GM12878 (cell line): Measurements from ENCODE around the gene PHRF1. TPM values are rescaled to one million over a fixed set of nuclear protein-coding genes. Genes with fewer than 3 reads are reported as not detected.

Source experiments
- ATAC-seq: fragments of 200-7000 bp; cut with Tn5 transposase; 3 replicates; pipeline ENCODE4 v1.9.1; 2020; ENCODE audit warnings: mild to moderate bottlenecking, moderate library complexity
- BruUV-seq: library from RNA; stranded (reverse); fragments of 400-500 nt; replicated peaks from 2 replicates; lab custom pipeline; 2021; lab: Mats Ljungman, UMichigan
- CTCF ChIA-PET: fragments of 300-600 bp; sonication (Branson Sonifier 250); formaldehyde crosslinking; extraction: SDS; loops from one replicate; lab custom pipeline; 2021; ENCODE audit warnings: inconsistent platforms; lab: Yijun Ruan, JAX
- POLR2A ChIA-PET: fragments of 350-600 bp; formaldehyde crosslinking; extraction: SDS; loops from one replicate; lab custom pipeline; 2021; ENCODE audit warnings: inconsistent platforms; lab: Charles Lee
- RAD21 ChIA-PET: fragments of 300-600 bp; sonication (Branson Sonifier 250); formaldehyde crosslinking; loops from one replicate; lab custom pipeline; 2023; ENCODE audit warnings: antibody characterized with exemption; ENCODE audit not compliant: unreplicated experiment; lab: Charles Lee
- SMC1A ChIA-PET: fragments of 300-600 bp; sonication (Branson Sonifier 250); formaldehyde crosslinking; loops from one replicate; lab custom pipeline; 2023; ENCODE audit not compliant: unreplicated experiment, uncharacterized antibody; lab: Charles Lee
- DNase-seq: peaks from one replicate; pipeline ENCODE4 v3.0.0-alpha.2; 2011; ENCODE audit warnings: low read depth, low spot score
- FAIRE-seq: peaks from 3 replicates; lab custom pipeline; 2011; peaks lifted over from hg19 to GRCh38; lab: Jason Lieb, UNC
- H2AFZ ChIP-seq: 2 replicates; pipeline ENCODE4 v1.6.0; 2011; ENCODE audit warnings: low read depth, low read length, control low read depth; ENCODE audit not compliant: control insufficient read depth
- H3K27ac ChIP-seq: 2 replicates; pipeline ENCODE4 v1.5.1; 2011; ENCODE audit warnings: control low read depth; ENCODE audit not compliant: control insufficient read depth, insufficient read depth
- H3K27me3 ChIP-seq, 2 experiments: replicated peaks in 1 of 2; 2 replicates each; pipeline versions ENCODE4 v1.6.0 to v1.6.1; 2011; ENCODE audit warnings: low read length in 1 of 2; ENCODE audit not compliant: control insufficient read depth in 2 of 2, insufficient read depth in 2 of 2
- H3K36me3 ChIP-seq, 2 experiments: 2 replicates each; pipeline ENCODE4 v1.5.1; 2011; ENCODE audit warnings: low read length in 1 of 2; ENCODE audit not compliant: control insufficient read depth in 2 of 2, insufficient read depth in 2 of 2
- H3K4me1 ChIP-seq: 2 replicates; pipeline ENCODE4 v1.6.1; 2011; ENCODE audit warnings: mild to moderate bottlenecking, low read length, moderate library complexity, mixed read lengths; ENCODE audit not compliant: control insufficient read depth, insufficient read depth
- H3K4me2 ChIP-seq: 2 replicates; pipeline ENCODE4 v1.6.0; 2011; ENCODE audit warnings: control low read depth; ENCODE audit not compliant: control insufficient read depth, insufficient read depth
- H3K4me3 ChIP-seq: fragments of 200-600 bp; sonication (generic); 2 replicates; pipeline ENCODE4 v1.5.1; 2016
- H3K79me2 ChIP-seq: 2 replicates; pipeline ENCODE4 v1.6.0; 2011; ENCODE audit warnings: low read length; ENCODE audit not compliant: control insufficient read depth, insufficient read depth
- H3K9ac ChIP-seq: 2 replicates; pipeline ENCODE4 v1.8.0; 2011; ENCODE audit warnings: low read length, control low read depth, mixed read lengths; ENCODE audit not compliant: control insufficient read depth, insufficient read depth
- H3K9me3 ChIP-seq: replicated peaks from 3 replicates; pipeline ENCODE4 v1.5.1; 2011; ENCODE audit warnings: mild to moderate bottlenecking, low read length; ENCODE audit not compliant: control insufficient read depth, insufficient read depth
- H4K20me1 ChIP-seq: 2 replicates; pipeline ENCODE4 v1.6.0; 2011; ENCODE audit not compliant: control insufficient read depth, insufficient read depth
- ATF7 ChIP-seq: fragments of 450-650 bp; IDR thresholded peaks from 2 replicates; pipeline ENCODE4 v1.6.1; 2016; ENCODE audit warnings: low read depth, mild to moderate bottlenecking
- CBX3 ChIP-seq: fragments of 200-600 bp; sonication (generic); IDR thresholded peaks from 2 replicates; pipeline ENCODE4 v1.6.1; 2016; ENCODE audit warnings: low read depth, borderline replicate concordance
- CHD2 ChIP-seq: IDR thresholded peaks from 2 replicates; pipeline ENCODE4 v1.6.1; 2011; ENCODE audit warnings: low read depth, low read length, improper control_type of control experiment, borderline replicate concordance
- E2F8 ChIP-seq: fragments of 450-650 bp; IDR thresholded peaks from 2 replicates; pipeline ENCODE4 v1.6.1; 2018; ENCODE audit warnings: mild to moderate bottlenecking, low read depth, moderate library complexity; ENCODE audit not compliant: partially characterized antibody
- IRF4 ChIP-seq: IDR thresholded peaks from 2 replicates; pipeline ENCODE4 v1.6.1; 2011; ENCODE audit warnings: low read depth, low read length
- MTA2 ChIP-seq: fragments of 450-650 bp; IDR thresholded peaks from 2 replicates; pipeline ENCODE4 v1.6.1; 2016; ENCODE audit warnings: low read depth, mild to moderate bottlenecking, moderate library complexity
- NRF1 ChIP-seq: conservative IDR thresholded peaks from 2 replicates; pipeline ENCODE4 v1.6.1; 2011; ENCODE audit warnings: mild to moderate bottlenecking, low read depth, low read length, improper control_type of control experiment
- PAX5 ChIP-seq: IDR thresholded peaks from 2 replicates; pipeline ENCODE4 v1.6.1; 2011; ENCODE audit warnings: low read depth, low read length, borderline replicate concordance
- RB1 ChIP-seq: fragments of 450-650 bp; formaldehyde crosslinking; IDR thresholded peaks from 2 replicates; pipeline ENCODE4 v1.6.1; 2017; ENCODE audit warnings: mild to moderate bottlenecking, borderline replicate concordance
- REST ChIP-seq: IDR thresholded peaks from 2 replicates; pipeline ENCODE4 v1.6.1; 2012; ENCODE audit warnings: mild to moderate bottlenecking, low read depth, low read length
- SIX5 ChIP-seq: IDR thresholded peaks from 2 replicates; pipeline ENCODE4 v1.6.1; 2011; ENCODE audit warnings: mild to moderate bottlenecking, low read depth, low read length, moderate library complexity; ENCODE audit not compliant: severe bottlenecking
- SMARCA5 ChIP-seq: fragments of 450-650 bp; IDR thresholded peaks from 2 replicates; pipeline ENCODE4 v1.6.1; 2017; ENCODE audit warnings: mild to moderate bottlenecking
- TBL1XR1 ChIP-seq: IDR thresholded peaks from 2 replicates; pipeline ENCODE4 v1.6.1; 2012; ENCODE audit warnings: low read depth, low read length, improper control_type of control experiment
- WGBS: methylation state at CpG from one replicate; pipeline ENCODE4 v1.1.6; 2016; ENCODE audit warnings: low lambda C conversion rate; ENCODE audit not compliant: insufficient replicate concordance, insufficient coverage; ENCODE audit errors: missing lambda C conversion rate; 5-methylcytosine and 5-hydroxymethylcytosine counted together
- in situ Hi-C: fragments of 300-500 bp; cut with MboI; formaldehyde crosslinking; loops from 9 replicates; pipeline ENCODE4 v1.14.3; 2018; ENCODE audit warnings: mixed read lengths
- intact Hi-C: fragments of 100-400 bp; cut with micrococcal nuclease; formaldehyde crosslinking; loops from one replicate; pipeline ENCODE4 v1.14.2; 2022; ENCODE audit not compliant: unreplicated experiment
- polyA plus RNA-seq, 11 experiments: library from polyadenylated mRNA; depleted of rRNA in 4 of 11; unstranded in 6 of 11; stranded (reverse) in 5 of 11; fragments of >200 nt; fragmentation: Nextera tagmentation in 4 of 11; fragmentation: Illumina TruSeq in 1 of 11; extraction: Ambion mirVana in 4 of 11; extraction: Trizol in 1 of 11; gene quantifications; 1 replicate in 1 of 11; 2 replicates in 10 of 11; pipeline versions ENCODE4 v1.2.1 to v1.2.3, GENCODE V29; 2011 to 2016; ENCODE audit warnings: inconsistent platforms in 2 of 11, missing spikeins in 2 of 11, low read depth in 1 of 11
- total RNA-seq, 4 experiments: library from RNA; depleted of rRNA in 3 of 4; stranded (reverse); fragments of >200 nt in 3 of 4; fragmentation: Illumina TruSeq in 1 of 4; extraction: Trizol in 1 of 4; gene quantifications; 2 replicates each; pipeline versions ENCODE4 v1.2.1 to v1.2.3, GENCODE V29; 2013 to 2021
- TF ChIP-seq, protein P1 (sequence below): fragments of 450-650 bp; conservative IDR thresholded peaks from 2 replicates; pipeline ENCODE4 v1.6.1; 2017; ENCODE audit warnings: mild to moderate bottlenecking, moderate library complexity

The PHRF1 gene
- total and polyA plus RNA-seq, 10 of the 15 experiments (the other 5 are each of a cell fraction or from before 2014, with no cell fraction given), result 0.13 to 43.5 (median 15.1) TPM

DNA sequence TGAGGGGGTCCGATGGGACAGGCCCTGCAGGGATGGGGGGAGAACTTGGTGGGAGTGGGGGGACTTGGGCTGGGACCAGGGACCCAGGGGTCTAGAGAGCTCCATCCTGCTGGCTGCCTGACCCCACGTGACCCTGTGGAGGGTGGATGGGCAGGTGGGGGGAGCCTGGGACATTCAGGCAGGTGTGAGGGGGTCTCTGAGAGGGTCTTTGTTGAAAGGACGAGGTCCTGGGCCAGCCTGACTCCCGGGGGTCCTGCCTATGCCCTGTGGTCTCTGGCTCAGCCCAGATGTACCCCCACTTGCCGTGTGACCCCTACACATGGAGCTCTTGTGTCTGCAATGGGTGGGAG, 31.5 kb upstream of the PHRF1 start (continued):
- TF ChIP-seq E2F8 (no peak), IRF4 (no peak), REST (no peak), MTA2 (no peak), SIX5 (no peak)

GRCh38 chr11:545171-545570, 31.1 kb upstream of the PHRF1 start:
- POLR2A ChIA-PET, result interaction anchor here (0.9 kb wide), 1 partner anchor 9 kb away, joined by 3 read pairs; no protein-coding TSS in a partner anchor
- CTCF ChIA-PET, result no interaction called here
- no TSS peak for BruUV-seq
- TF ChIP-seq RB1 (no peak), CHD2 (no peak), ATF7 (no peak), TBL1XR1 (no peak), PAX5 (no peak), CBX3 (no peak), SMARCA5 (no peak), NRF1 (no peak)
- TF ChIP-seq, protein P1, sequence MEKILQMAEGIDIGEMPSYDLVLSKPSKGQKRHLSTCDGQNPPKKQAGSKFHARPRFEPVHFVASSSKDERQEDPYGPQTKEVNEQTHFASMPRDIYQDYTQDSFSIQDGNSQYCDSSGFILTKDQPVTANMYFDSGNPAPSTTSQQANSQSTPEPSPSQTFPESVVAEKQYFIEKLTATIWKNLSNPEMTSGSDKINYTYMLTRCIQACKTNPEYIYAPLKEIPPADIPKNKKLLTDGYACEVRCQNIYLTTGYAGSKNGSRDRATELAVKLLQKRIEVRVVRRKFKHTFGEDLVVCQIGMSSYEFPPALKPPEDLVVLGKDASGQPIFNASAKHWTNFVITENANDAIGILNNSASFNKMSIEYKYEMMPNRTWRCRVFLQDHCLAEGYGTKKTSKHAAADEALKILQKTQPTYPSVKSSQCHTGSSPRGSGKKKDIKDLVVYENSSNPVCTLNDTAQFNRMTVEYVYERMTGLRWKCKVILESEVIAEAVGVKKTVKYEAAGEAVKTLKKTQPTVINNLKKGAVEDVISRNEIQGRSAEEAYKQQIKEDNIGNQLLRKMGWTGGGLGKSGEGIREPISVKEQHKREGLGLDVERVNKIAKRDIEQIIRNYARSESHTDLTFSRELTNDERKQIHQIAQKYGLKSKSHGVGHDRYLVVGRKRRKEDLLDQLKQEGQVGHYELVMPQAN, result no peak

More at GRCh38 chr11:545171-545570, 31.1 kb upstream of the PHRF1 start:
- no peaks in the 10 kb centered on the region for H3K4me1 ChIP-seq
- no peaks in the 10 kb centered on the region for H3K79me2 ChIP-seq
- H2AFZ ChIP-seq, result no peak overlapping the region
- H3K9me3 ChIP-seq, result no peaks in the 10 kb centered on the region
- FAIRE-seq, result no peak
- no peak for ATAC-seq
- H3K36me3 ChIP-seq, result no peaks in the 10 kb centered on the region
- in situ Hi-C loops, result no loop called here
- intact Hi-C loops, result no loop called here
- no peak overlapping the region for H3K4me2 ChIP-seq
- ChIA-PET SMC1A (no interaction called here), RAD21 (no interaction called here)
- no peak for DNase-seq
- no peak overlapping the region for H3K27ac ChIP-seq
- H3K9ac ChIP-seq, result no peak overlapping the region
- H3K4me3 ChIP-seq, result no peak overlapping the region
- H3K27me3 ChIP-seq, result no peaks in the 10 kb centered on the region
- H4K20me1 ChIP-seq, result no peaks in the 10 kb centered on the region
- WGBS, result 76% methylated on average over 11 of the region's 11 CpGs
